Stromal cell of bone marrow (primary cell): Measurements from ENCODE around the gene MGAT3.
"Not testable (repeated sequence)": the region's sequence is repeated elsewhere in the genome, so short reads cannot be mapped to it uniquely, and the experiment has no call there.

ENCODE experiments used
- DNase-seq: peaks from one replicate; pipeline ENCODE4 v3.0.0-alpha.2; 2012; ENCODE audit warnings: low read depth

The MGAT3 gene

GRCh38 chr22:39515266-39516050, 58.6 kb downstream of the MGAT3 start:
- DNase-seq: no peak

GRCh38 chr22:39517470-39517869, 60.7 kb downstream of the MGAT3 start:
- no peak for DNase-seq

GRCh38 chr22:39518144-39518786, 61.5 kb downstream of the MGAT3 start:
- DNase-seq: no peak

GRCh38 chr22:39518996-39519680, 62.3 kb downstream of the MGAT3 start:
- DNase-seq: no peak

- peak; percentile 98 for DNase-seq
Measured at GRCh38 chr22:39519681-39520225, 62.9 kb downstream of the MGAT3 start.

- no peak for DNase-seq
Measured at GRCh38 chr22:39520226-39521105, 63.7 kb downstream of the MGAT3 start, which contains the start of gene ATF4. ATF4 (plus strand) TSS chr22:39520562; CDS start chr22:39521446, 884 bp downstream.

- peak; percentile 72 for DNase-seq
Measured at GRCh38 chr22:39521106-39521885, 64.5 kb downstream of the MGAT3 start.

- not testable (repeated sequence) for DNase-seq
Measured at GRCh38 chr22:39522091-39522490, 65.3 kb downstream of the MGAT3 start.

GRCh38 chr22:39522567-39523300, 65.9 kb downstream of the MGAT3 start:
- DNase-seq: peak; percentile 66

- DNase-seq: no peak
Measured at GRCh38 chr22:39524089-39524752, 67.4 kb downstream of the MGAT3 start.

GRCh38 chr22:39524753-39525657, 68.2 kb downstream of the MGAT3 start:
- DNase-seq: no peak

GRCh38 chr22:39525658-39525975, 68.8 kb downstream of the MGAT3 start:
- DNase-seq: no peak

GRCh38 chr22:39526736-39527171, 69.9 kb downstream of the MGAT3 start:
- no peak for DNase-seq

- DNase-seq: no peak
Measured at GRCh38 chr22:39527481-39527961, 70.7 kb downstream of the MGAT3 start.

- no peak for DNase-seq
Measured at GRCh38 chr22:39528080-39528661, 71.4 kb downstream of the MGAT3 start.

- DNase-seq: peak; percentile 69
Measured at GRCh38 chr22:39528681-39529486, 72.1 kb downstream of the MGAT3 start.

GRCh38 chr22:39529487-39529851, 72.7 kb downstream of the MGAT3 start:
- no peak for DNase-seq
